CD14-positive monocyte (primary cell): ENCODE results near the gene PFN3. TPM values are rescaled to one million over a fixed set of nuclear protein-coding genes. Genes with fewer than 3 reads are reported as not detected.

ENCODE experiments used
- DNase-seq, 3 donors: peaks; one replicate each; pipeline ENCODE4 v3.0.0-alpha.2; 2011 to 2022
- H2AFZ ChIP-seq: 2 replicates; pipeline ENCODE4 v1.6.0; 2012; ENCODE audit warnings: mild to moderate bottlenecking, low read depth, low read length, inconsistent platforms; ENCODE audit not compliant: insufficient read depth, poor library complexity, severe bottlenecking
- H3K27ac ChIP-seq, 2 donors: 1 replicate in 1 of 2; 2 replicates in 1 of 2; pipeline ENCODE4 v1.5.1; 2012 to 2013; ENCODE audit warnings: low read length in 2 of 2, control low read depth in 1 of 2, inconsistent platforms in 1 of 2, low read depth in 1 of 2, mild to moderate bottlenecking in 1 of 2
- H3K27me3 ChIP-seq, 2 donors: one replicate each; pipeline versions ENCODE4 v1.6.0 to v1.6.1; 2011 to 2013; ENCODE audit warnings: low read length in 2 of 2; ENCODE audit not compliant: control insufficient read depth in 2 of 2, insufficient read depth in 2 of 2
- H3K36me3 ChIP-seq, 2 donors: replicated peaks in 1 of 2; 1 replicate in 1 of 2; 2 replicates in 1 of 2; pipeline versions ENCODE4 v1.5.1 to v1.6.1; 2012 to 2013; ENCODE audit warnings: low read length in 2 of 2, control low read depth in 1 of 2, inconsistent platforms in 1 of 2, mild to moderate bottlenecking in 1 of 2; ENCODE audit not compliant: insufficient read depth in 2 of 2, control insufficient read depth in 1 of 2
- H3K4me1 ChIP-seq, 2 donors: 1 replicate in 1 of 2; 2 replicates in 1 of 2; pipeline versions ENCODE4 v1.5.1 to v1.6.1; 2012 to 2013; ENCODE audit warnings: low read length in 2 of 2, control low read depth in 1 of 2, inconsistent platforms in 1 of 2, mild to moderate bottlenecking in 1 of 2, moderate library complexity in 1 of 2; ENCODE audit not compliant: insufficient read depth in 2 of 2, control insufficient read depth in 1 of 2
- H3K4me2 ChIP-seq: replicated peaks from 2 replicates; pipeline ENCODE3; 2012; ENCODE audit warnings: low read length, moderate library complexity, mild to moderate bottlenecking; ENCODE audit not compliant: poor library complexity, severe bottlenecking; ENCODE audit errors: extremely low read depth
- H3K4me3 ChIP-seq, 3 experiments: fragments of 200-600 bp in 1 of 3; sonication (generic) in 1 of 3; replicated peaks in 1 of 3; 1 replicate in 2 of 3; 2 replicates in 1 of 3; pipeline ENCODE4 v1.5.1; 2011 to 2013; ENCODE audit warnings: low read length in 3 of 3, mild to moderate bottlenecking in 3 of 3, control low read depth in 2 of 3, low read depth in 2 of 3, inconsistent platforms in 1 of 3, moderate library complexity in 1 of 3
- H3K79me2 ChIP-seq: 2 replicates; pipeline ENCODE4 v1.6.0; 2012; ENCODE audit warnings: mild to moderate bottlenecking, control low read depth, inconsistent platforms, low read length, moderate library complexity; ENCODE audit not compliant: insufficient read depth
- H3K9ac ChIP-seq: 2 replicates; pipeline ENCODE4 v1.6.0; 2017; ENCODE audit warnings: low read length, mild to moderate bottlenecking; ENCODE audit not compliant: insufficient read depth, poor library complexity, severe bottlenecking
- H3K9me3 ChIP-seq, 2 donors: replicated peaks in 1 of 2; 1 replicate in 1 of 2; 2 replicates in 1 of 2; pipeline versions ENCODE4 v1.5.1 to v1.6.1; 2012 to 2013; ENCODE audit warnings: low read length in 2 of 2, control low read depth in 1 of 2; ENCODE audit not compliant: control insufficient read depth in 1 of 2, insufficient read depth in 1 of 2
- H4K20me1 ChIP-seq: 2 replicates; pipeline ENCODE4 v1.6.0; 2012; ENCODE audit warnings: mild to moderate bottlenecking, low read length, control low read depth, moderate library complexity; ENCODE audit not compliant: insufficient read depth
- H3K27ac Mint-ChIP-seq, 7 donors: one replicate each; pipeline ENCODE4 v1.8.0; 2020; ENCODE audit warnings: mild to moderate bottlenecking in 7 of 7, mixed read lengths in 7 of 7, moderate library complexity in 6 of 7, inconsistent platforms in 2 of 7
- H3K27me3 Mint-ChIP-seq, 3 donors: one replicate each; pipeline ENCODE4 v1.8.0; 2021 to 2022; ENCODE audit warnings: low read depth in 3 of 3, mild to moderate bottlenecking in 3 of 3, mixed read lengths in 3 of 3, moderate library complexity in 3 of 3, inconsistent platforms in 1 of 3
- H3K36me3 Mint-ChIP-seq, 2 donors: one replicate each; pipeline ENCODE4 v1.8.0; 2020; ENCODE audit warnings: mixed read lengths in 2 of 2, inconsistent platforms in 1 of 2, mild to moderate bottlenecking in 1 of 2
- H3K4me1 Mint-ChIP-seq: one replicate; pipeline ENCODE4 v1.8.0; 2020; ENCODE audit warnings: mild to moderate bottlenecking, mixed read lengths
- H3K4me3 Mint-ChIP-seq, 2 donors: one replicate each; pipeline ENCODE4 v1.8.0; 2020; ENCODE audit warnings: mild to moderate bottlenecking in 2 of 2, mixed read lengths in 2 of 2, moderate library complexity in 1 of 2
- H3K9me3 Mint-ChIP-seq, 7 donors: one replicate each; pipeline ENCODE4 v1.8.0; 2020 to 2022; ENCODE audit warnings: mixed read lengths in 7 of 7, mild to moderate bottlenecking in 6 of 7, moderate library complexity in 6 of 7, inconsistent platforms in 2 of 7
- CTCF ChIP-seq: fragments of 200-600 bp; IDR thresholded peaks from one replicate; pipeline ENCODE4 v1.8.0; 2022; ENCODE audit warnings: antibody characterized with exemption, mild to moderate bottlenecking
- WGBS: methylation state at CpG from one replicate; pipeline ENCODE4 v1.1.5; 2013; ENCODE audit warnings: missing lambda C conversion rate; ENCODE audit not compliant: insufficient coverage; 5-methylcytosine and 5-hydroxymethylcytosine counted together
- intact Hi-C, 2 donors: fragments of 100-400 bp; cut with micrococcal nuclease; formaldehyde crosslinking; loops; one replicate each; pipeline versions ENCODE4 v1.15.0 to v1.15.1; 2023
- polyA plus RNA-seq, 3 donors: library from polyadenylated mRNA; depleted of rRNA in 1 of 3; unstranded in 2 of 3; stranded (reverse) in 1 of 3; fragments of 300-500 nt in 2 of 3; fragments of >200 nt in 1 of 3; fragmentation: Illumina TruSeq in 2 of 3; gene quantifications; 1 replicate in 2 of 3; 2 replicates in 1 of 3; pipeline ENCODE4 v1.2.3, GENCODE V29; 2012 to 2021

PFN3 gene
- polyA plus RNA-seq, 3 donors: not detected

GRCh38 chr5:177410575-177410974, 10.1 kb upstream of the PFN3 start:
- H3K36me3 ChIP-seq: no peaks in the 10 kb centered on the region
- no peak overlapping the region for H3K4me3 ChIP-seq
- H4K20me1 ChIP-seq: no peaks in the 10 kb centered on the region
- H3K79me2 ChIP-seq: no peaks in the 10 kb centered on the region
- H3K36me3 Mint-ChIP-seq: peaks cover 0 to 4% of the 10 kb centered on the region in 2 donors
- TF ChIP-seq CTCF: no peak
- peaks cover 29 to 41% of the 10 kb centered on the region in 2 donors for H3K4me1 ChIP-seq
- peaks cover 1 to 10% (median 8%) of the 10 kb centered on the region in 3 donors for H3K27me3 Mint-ChIP-seq
- H3K27ac ChIP-seq: no peak overlapping the region
- H2AFZ ChIP-seq: no peak overlapping the region
- no peaks in the 10 kb centered on the region for H3K27me3 ChIP-seq
- no peak for DNase-seq
- peak overlapping the region in 2 of 7 donors; percentile 10 to 20 for H3K27ac Mint-ChIP-seq
- H3K4me3 Mint-ChIP-seq: no peak overlapping the region
- 0% methylated on average over 1 of the region's 3 CpGs for WGBS
- H3K9ac ChIP-seq: no peak overlapping the region
- no peak overlapping the region for H3K4me2 ChIP-seq
- H3K9me3 Mint-ChIP-seq: peaks cover 0 to 3% (median 0%) of the 10 kb centered on the region in 7 donors
- intact Hi-C loops: no loop called here
- H3K9me3 ChIP-seq: no peaks in the 10 kb centered on the region
- H3K4me1 Mint-ChIP-seq: peaks cover 37% of the 10 kb centered on the region

GRCh38 chr5:177409043-177409801, 8.8 kb upstream of the PFN3 start, which contains the start of gene F12:
TSS of gene F12 (minus strand) at chr5:177409564. CDS start at chr5:177409527, 37 bp downstream.
- TF ChIP-seq CTCF: no peak
- H3K27ac ChIP-seq: no peak within 1 kb of the TSS
- intact Hi-C loops: no loop called here
- WGBS: 89% methylated on average over 7 of the region's 9 CpGs
- Mint-ChIP-seq H3K4me3 (peak within 1 kb of the TSS in 1 of 2 donors; percentile 6), H3K36me3 (peaks cover 0 to 4% of the 10 kb centered on the region in 2 donors), H3K9me3 (peaks cover 0 to 3% (median 0%) of the 10 kb centered on the region in 7 donors), H3K27ac (peak within 1 kb of the TSS in 4 of 7 donors; percentile 20 to 47 (median 28)), H3K4me1 (peaks cover 42% of the 10 kb centered on the region), H3K27me3 (peaks cover 6 to 11% (median 10%) of the 10 kb centered on the region in 3 donors)
- H3K4me1 ChIP-seq: peaks cover 35 to 46% of the 10 kb centered on the region in 2 donors
- H4K20me1 ChIP-seq: no peaks in the 10 kb centered on the region
- DNase-seq: no peak
- H3K9me3 ChIP-seq: no peaks in the 10 kb centered on the region
- no peak within 1 kb of the TSS for H3K4me2 ChIP-seq
- H3K27me3 ChIP-seq: no peaks in the 10 kb centered on the region
- no peaks in the 10 kb centered on the region for H3K36me3 ChIP-seq
- H3K79me2 ChIP-seq: no peaks in the 10 kb centered on the region
- no peak within 1 kb of the TSS for H2AFZ ChIP-seq
- no peak within 1 kb of the TSS for H3K9ac ChIP-seq
- no peak within 1 kb of the TSS for H3K4me3 ChIP-seq
